DMS114 treated with DMSO at 0.1 percent for 48 hours (cell line): ENCODE data around the gene H2AZ2.
A peak's percentile ranks its signal among the peaks of the same experiment; 100 is the strongest.
"Not testable (repeated sequence)": the region's sequence is repeated elsewhere in the genome, so short reads cannot be mapped to it uniquely, and the experiment has no call there.

Experiments
- DNase-seq: peaks from one replicate; lab custom pipeline; 2025; ENCODE audit not compliant: unreplicated experiment; lab: John Stamatoyannopoulos, UW

Gene H2AZ2

GRCh38 chr7:44871918-44872317 is 24.0 kb upstream of the H2AZ2 start:
- DNase-seq: not testable (repeated sequence)

GRCh38 chr7:44870780-44871179 is 22.9 kb upstream of the H2AZ2 start:
- not testable (repeated sequence) for DNase-seq

- not testable (repeated sequence) for DNase-seq
Observed at GRCh38 chr7:44870336-44870735, 22.4 kb upstream of the H2AZ2 start.

- no peak for DNase-seq
Observed at GRCh38 chr7:44867073-44867995, 19.4 kb upstream of the H2AZ2 start.

GRCh38 chr7:44861949-44862348 is 14.1 kb upstream of the H2AZ2 start:
- not testable (repeated sequence) for DNase-seq

GRCh38 chr7:44858161-44858560 is 10.3 kb upstream of the H2AZ2 start:
- DNase-seq: no peak

GRCh38 chr7:44854644-44855364 is 6.9 kb upstream of the H2AZ2 start:
- no peak for DNase-seq

- no peak for DNase-seq
Observed at GRCh38 chr7:44853391-44853790, 5.5 kb upstream of the H2AZ2 start.

GRCh38 chr7:44852590-44852989 is 4.7 kb upstream of the H2AZ2 start:
- no peak for DNase-seq

- DNase-seq: no peak
Observed at GRCh38 chr7:44849885-44850544, 2.1 kb upstream of the H2AZ2 start.

- no peak for DNase-seq
Observed at GRCh38 chr7:44849259-44849884, 1.5 kb upstream of the H2AZ2 start.

- peak; percentile 75 for DNase-seq
Observed at GRCh38 chr7:44847509-44847919, 373 bp downstream of the H2AZ2 start.

- no peak for DNase-seq
Observed at GRCh38 chr7:44846816-44847508, 925 bp downstream of the H2AZ2 start.

- DNase-seq: not testable (repeated sequence)
Observed at GRCh38 chr7:44846390-44846789, 1.5 kb downstream of the H2AZ2 start.

- no peak for DNase-seq
Observed at GRCh38 chr7:44845451-44845850, 2.4 kb downstream of the H2AZ2 start.

GRCh38 chr7:44843440-44843839 is 4.4 kb downstream of the H2AZ2 start:
- DNase-seq: not testable (repeated sequence)

GRCh38 chr7:44842675-44843074 is 5.2 kb downstream of the H2AZ2 start:
- not testable (repeated sequence) for DNase-seq

GRCh38 chr7:44838751-44839150 is 9.1 kb downstream of the H2AZ2 start:
- DNase-seq: no peak

- DNase-seq: no peak
Observed at GRCh38 chr7:44827567-44827966, 20.3 kb downstream of the H2AZ2 start.

- no peak for DNase-seq
Observed at GRCh38 chr7:44824894-44825526, 22.9 kb downstream of the H2AZ2 start.
